ENCODE measurements around the gene MIAT.

The MIAT gene

GRCh38 chr22:26632422-26633155 lies 24.8 kb upstream of the MIAT start:
- no peak for DNase-seq (ENCODE audit: low read depth)

DNA sequence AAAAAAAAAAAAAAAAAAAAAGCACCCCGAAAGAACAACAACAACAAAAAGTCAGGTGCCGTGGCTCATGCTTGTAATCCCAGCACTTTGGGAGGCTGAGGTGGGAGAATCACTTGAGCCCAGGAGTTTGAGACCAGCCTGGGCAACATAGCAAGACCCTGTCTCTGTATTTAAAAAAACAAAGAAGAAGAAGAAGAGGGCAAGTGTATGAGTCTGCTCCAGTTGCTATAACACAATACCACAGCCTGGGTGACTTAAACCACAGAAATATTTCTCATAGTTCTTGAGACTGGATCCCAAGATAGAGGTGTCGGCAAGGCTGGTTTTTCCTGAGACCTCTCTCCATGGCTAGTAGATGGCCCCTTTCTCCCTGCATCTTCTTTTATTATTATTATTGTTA lies 23.2 kb upstream of the MIAT start:
- no peak for DNase-seq (ENCODE audit: low read depth)

- no peak for DNase-seq (ENCODE audit: low read depth)
Measured at GRCh38 chr22:26635117-26635516, 22.3 kb upstream of the MIAT start.

- no peak for DNase-seq (ENCODE audit: low read depth)
Measured at GRCh38 chr22:26636296-26636695, 21.1 kb upstream of the MIAT start.

GRCh38 chr22:26642465-26643417 lies 14.6 kb upstream of the MIAT start:
- DNase-seq (ENCODE audit: low read depth), result no peak

DNA sequence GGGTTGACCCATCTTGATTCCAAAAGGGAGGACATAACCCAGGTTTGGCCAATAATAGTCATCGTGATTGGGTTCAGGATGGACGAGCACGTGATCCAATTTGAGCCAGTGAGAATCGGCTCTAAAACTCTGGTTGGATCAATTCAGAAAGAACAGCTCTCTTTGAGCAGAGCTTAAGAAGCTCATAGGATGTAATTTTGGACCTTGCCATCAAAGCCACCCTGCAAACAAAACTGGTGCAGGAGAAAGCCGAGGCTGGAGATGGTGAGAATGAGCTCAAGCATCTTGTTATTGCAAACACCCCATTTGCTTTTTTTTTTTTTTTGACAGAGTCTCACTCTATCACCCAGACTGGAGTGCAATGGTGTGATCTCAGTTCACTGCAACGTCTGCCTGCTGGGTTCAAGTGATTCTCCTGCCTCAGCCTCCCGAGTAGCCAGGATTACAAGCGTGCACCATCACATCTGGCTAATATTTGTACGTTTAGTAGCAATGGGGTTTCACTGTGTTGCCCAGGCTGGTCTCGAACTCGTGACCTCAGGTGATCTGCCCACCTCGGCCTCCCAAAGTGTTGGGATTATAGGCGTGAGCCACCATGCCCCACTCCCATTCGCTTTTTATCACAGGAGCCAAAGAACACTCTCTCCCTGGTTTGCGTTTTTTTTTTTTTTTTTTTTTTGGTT lies 13.8 kb upstream of the MIAT start:
- DNase-seq (ENCODE audit: low read depth), result no peak

GRCh38 chr22:26646158-26646557 lies 11.2 kb upstream of the MIAT start:
- no peak for DNase-seq (ENCODE audit: low read depth)

DNA sequence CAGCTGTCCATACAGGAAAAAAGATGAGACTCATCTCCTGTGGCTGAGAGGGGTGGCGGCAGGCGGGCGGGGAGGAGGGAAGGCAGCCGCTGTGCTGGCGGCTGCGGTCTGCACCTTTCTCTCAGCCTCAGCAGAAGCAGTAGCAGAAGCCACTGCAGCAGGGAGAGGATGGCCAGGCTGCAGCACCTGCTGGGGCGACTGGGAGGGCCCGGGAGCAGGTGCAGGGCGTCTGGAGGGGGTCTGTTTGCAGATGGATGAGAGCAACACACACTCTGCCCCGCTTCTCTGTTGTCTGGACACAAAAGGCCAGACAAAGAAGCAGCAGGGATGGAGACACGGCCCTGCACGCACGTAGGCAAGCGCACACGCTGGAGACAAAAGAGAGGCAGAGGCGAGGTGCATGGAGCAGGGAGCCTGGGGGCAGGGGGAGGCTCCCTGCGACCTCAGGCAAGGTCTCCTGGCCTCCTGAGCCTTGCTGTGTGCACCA lies 9.3 kb upstream of the MIAT start:
- DNase-seq (ENCODE audit: low read depth), result no peak

DNA sequence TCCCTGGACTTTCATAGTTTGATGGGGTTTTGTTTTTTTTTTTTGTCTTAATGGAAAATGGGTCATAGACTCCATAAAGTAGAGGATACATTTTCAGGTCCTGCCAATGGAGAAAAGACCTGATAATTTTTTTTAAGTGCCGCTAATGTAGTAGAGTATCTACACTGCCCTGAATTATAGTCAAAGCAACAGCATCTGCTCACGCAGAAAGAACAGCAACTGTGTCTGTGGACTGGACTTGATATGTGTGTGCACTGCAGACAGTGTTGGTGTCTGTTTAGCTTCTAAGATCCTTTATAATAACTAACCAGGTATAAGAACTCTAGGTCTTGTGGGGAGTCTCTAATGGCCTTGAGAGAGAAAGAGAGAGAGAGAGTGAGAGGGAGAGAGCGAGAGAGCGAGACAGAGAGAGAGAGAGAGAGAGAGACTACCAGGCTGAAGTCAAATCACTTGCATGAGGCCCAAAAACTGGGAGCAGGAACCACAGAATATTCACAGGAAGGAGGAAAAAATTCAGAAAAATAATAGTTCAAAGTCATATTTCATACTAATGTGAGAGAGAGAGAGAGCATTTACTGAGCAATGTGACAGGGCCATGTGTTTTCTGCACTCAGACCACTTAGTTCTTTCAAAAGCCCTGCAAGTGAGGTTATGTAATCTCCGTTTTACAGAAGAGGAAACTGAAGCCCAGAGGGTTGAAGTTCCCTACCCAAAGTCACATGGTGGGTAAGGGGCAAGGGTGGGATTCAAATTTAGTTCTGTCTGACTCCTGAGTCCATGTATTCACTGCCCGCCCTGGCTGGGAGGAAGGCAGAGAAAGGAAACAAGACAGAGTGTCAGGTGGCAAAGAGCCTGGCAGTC lies 8.6 kb upstream of the MIAT start:
- no peak for DNase-seq (ENCODE audit: low read depth)

- no peak for DNase-seq (ENCODE audit: low read depth)
Measured at GRCh38 chr22:26650722-26651421, 6.5 kb upstream of the MIAT start.

- no peak for DNase-seq (ENCODE audit: low read depth)
Measured at GRCh38 chr22:26651815-26652214, 5.6 kb upstream of the MIAT start.

- no peak for DNase-seq (ENCODE audit: low read depth)
Measured at GRCh38 chr22:26658161-26658560, 773 bp downstream of the MIAT start.

DNA sequence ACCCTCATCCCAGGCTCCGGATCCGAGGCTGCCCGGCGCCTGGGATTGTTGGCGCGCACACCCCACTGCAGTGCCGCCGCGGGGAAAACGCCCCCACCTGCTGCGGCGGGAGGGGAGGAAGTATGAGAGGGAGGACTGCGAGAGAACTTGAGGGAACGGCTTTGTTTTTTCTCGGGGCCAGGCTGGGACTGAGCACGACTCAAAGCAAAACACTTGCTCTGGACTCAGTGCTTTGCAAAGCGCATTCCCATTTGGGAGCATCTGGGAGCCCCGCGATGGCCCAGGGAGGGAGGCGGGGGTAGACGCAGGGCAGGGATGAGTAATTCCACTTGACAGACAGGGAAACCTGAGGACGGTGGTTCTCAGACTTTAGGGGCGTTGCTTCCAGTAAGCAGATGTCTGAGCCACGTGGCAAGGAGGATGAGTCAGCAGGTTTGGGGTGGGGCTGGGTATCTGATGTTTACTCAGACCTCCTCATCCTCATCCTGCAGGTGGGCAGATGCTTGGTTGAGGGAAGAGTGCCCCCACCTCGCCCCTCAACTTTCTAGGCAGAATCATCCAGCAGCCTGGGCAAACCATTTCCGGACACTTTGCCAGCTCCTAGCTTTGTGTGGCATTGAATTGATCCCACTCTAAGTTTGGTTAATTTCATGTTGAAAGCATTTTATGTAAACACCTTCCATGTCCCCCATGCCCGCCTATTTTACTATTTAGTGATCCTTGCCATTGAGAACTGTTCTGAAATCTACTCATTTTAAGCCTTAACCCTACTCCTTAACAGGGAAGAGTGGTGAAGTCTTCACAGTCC lies 1.5 kb downstream of the MIAT start:
- peak; percentile 84 for DNase-seq (ENCODE audit: low read depth)

- no peak for DNase-seq (ENCODE audit: low read depth)
Measured at GRCh38 chr22:26660356-26660755, 3.0 kb downstream of the MIAT start.

- no peak for DNase-seq (ENCODE audit: low read depth)
Measured at GRCh38 chr22:26660961-26661578, 3.7 kb downstream of the MIAT start.

- no peak for DNase-seq (ENCODE audit: low read depth)
Measured at GRCh38 chr22:26662160-26662559, 4.8 kb downstream of the MIAT start.

- no peak for DNase-seq (ENCODE audit: low read depth)
Measured at GRCh38 chr22:26663374-26663923, 6.1 kb downstream of the MIAT start.

GRCh38 chr22:26665813-26666231 lies 8.4 kb downstream of the MIAT start:
- DNase-seq (ENCODE audit: low read depth), result peak; percentile 61

DNA sequence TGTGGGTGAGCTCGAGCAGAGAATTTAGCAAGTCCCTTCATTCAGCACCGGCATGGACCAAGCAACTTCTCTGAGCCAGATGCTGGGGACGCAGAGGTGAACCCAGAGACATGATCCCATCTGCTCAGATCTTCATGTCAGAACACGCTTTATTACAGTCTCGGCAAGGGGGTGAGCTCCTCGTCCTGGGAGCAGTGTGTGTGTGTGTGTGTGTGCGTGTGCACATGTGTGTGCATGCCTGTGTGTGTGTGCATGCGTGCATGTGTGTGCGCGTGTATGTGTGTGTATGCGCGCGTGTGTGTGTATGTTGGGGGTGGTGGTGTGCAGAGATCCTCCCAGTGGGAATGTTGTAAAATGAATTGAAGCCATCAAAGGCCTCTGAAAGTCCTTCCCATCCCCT lies 9.8 kb downstream of the MIAT start:
- no peak for DNase-seq (ENCODE audit: low read depth)

Data from GM04504 (cell line).